GM21737 (cell line): Measurements from ENCODE around the gene BCAM.
"Not testable (repeated sequence)": the region's sequence is repeated elsewhere in the genome, so short reads cannot be mapped to it uniquely, and the experiment has no call there.

Experiments used
- ATAC-seq: cut with Tn5 transposase; IDR thresholded peaks from one replicate; pipeline ENCODE4 v1.9.1; 2021; ENCODE audit warnings: mild to moderate bottlenecking, moderate library complexity; ENCODE audit not compliant: unreplicated experiment

The BCAM gene

GRCh38 chr19:44808463-44809371 is at the start of gene BCAM:
BCAM (plus strand) TSS chr19:44809103; CDS start chr19:44809125, 22 bp downstream.
- no peak for ATAC-seq

GRCh38 chr19:44762038-44762437 is 46.9 kb upstream of the BCAM start:
- no peak for ATAC-seq

GRCh38 chr19:44765033-44765948 is 43.6 kb upstream of the BCAM start:
- ATAC-seq = no peak

- no peak for ATAC-seq
These were observed 43.0 kb upstream of the BCAM start for GRCh38 chr19:44765949-44766335.

- ATAC-seq = no peak
These were observed 41.4 kb upstream of the BCAM start for GRCh38 chr19:44767295-44768180.

GRCh38 chr19:44770550-44771257 is 38.2 kb upstream of the BCAM start:
- ATAC-seq = peak; percentile 97

- ATAC-seq = not testable (repeated sequence)
These were observed 36.8 kb upstream of the BCAM start for GRCh38 chr19:44772144-44772543.

- ATAC-seq = no peak
These were observed 35.9 kb upstream of the BCAM start for GRCh38 chr19:44772959-44773358.

- ATAC-seq = no peak
These were observed 33.1 kb upstream of the BCAM start for GRCh38 chr19:44775676-44776240.

GRCh38 chr19:44776402-44777096 is 32.4 kb upstream of the BCAM start:
- no peak for ATAC-seq

- ATAC-seq = no peak
These were observed 31.1 kb upstream of the BCAM start, which contains the start of gene CBLC for GRCh38 chr19:44777715-44778347. CBLC (plus strand) TSS chr19:44777890; CDS start chr19:44777932, 42 bp downstream.

GRCh38 chr19:44779150-44779549 is 29.8 kb upstream of the BCAM start:
- ATAC-seq = no peak

GRCh38 chr19:44781694-44782093 is 27.2 kb upstream of the BCAM start:
- ATAC-seq = not testable (repeated sequence)

- ATAC-seq = no peak
These were observed 26.2 kb upstream of the BCAM start for GRCh38 chr19:44782729-44783128.

GRCh38 chr19:44783545-44783944 is 25.4 kb upstream of the BCAM start:
- ATAC-seq = no peak

GRCh38 chr19:44785271-44785670 is 23.6 kb upstream of the BCAM start:
- no peak for ATAC-seq

- no peak for ATAC-seq
These were observed 22.9 kb upstream of the BCAM start for GRCh38 chr19:44785993-44786392.

GRCh38 chr19:44788971-44789370 is 19.9 kb upstream of the BCAM start:
- ATAC-seq = no peak
